ENCODE results near the gene DMAP1.

Gene DMAP1

DNA sequence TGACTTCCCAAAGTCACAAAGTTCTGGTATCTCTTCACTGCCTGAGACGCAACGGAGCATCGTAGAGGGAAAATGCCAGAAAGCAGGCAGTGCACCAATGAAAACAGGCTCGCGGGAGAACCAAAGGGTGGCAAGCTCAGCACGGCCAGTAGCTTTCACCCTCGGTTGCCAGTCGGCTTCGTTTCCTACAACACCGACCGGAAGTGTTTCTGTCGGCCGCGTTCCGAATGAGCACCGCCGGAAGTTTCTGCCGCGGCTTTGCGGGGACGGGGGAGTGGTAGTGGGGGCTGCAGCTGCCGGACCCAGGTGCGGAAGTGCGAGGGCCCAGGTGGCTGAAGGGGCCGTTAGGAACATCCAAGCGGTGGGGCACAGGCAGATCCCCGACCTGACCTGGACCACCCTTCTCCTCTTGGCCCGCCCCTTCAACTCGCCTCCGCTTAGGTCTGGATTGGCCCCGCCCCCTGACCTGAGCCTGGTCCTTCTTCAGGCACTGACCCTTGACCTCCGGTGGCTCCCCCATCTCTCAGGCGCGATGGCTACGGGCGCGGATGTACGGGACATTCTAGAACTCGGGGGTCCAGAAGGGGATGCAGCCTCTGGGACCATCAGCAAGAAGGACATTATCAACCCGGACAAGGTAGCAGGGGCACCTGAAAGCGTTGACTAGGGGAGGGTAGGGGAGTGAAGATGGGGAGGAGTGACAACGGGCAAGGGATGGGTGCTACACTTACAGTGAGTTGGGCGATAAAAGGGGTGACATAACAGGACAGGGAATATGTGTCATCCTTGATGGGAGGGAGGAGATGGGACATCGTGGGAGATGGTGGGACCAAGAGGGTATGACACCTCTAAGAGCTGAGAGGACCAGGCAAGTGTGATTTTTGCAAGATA, at the start of gene DMAP1 (continued):
- TF ChIP-seq, protein P1, sequence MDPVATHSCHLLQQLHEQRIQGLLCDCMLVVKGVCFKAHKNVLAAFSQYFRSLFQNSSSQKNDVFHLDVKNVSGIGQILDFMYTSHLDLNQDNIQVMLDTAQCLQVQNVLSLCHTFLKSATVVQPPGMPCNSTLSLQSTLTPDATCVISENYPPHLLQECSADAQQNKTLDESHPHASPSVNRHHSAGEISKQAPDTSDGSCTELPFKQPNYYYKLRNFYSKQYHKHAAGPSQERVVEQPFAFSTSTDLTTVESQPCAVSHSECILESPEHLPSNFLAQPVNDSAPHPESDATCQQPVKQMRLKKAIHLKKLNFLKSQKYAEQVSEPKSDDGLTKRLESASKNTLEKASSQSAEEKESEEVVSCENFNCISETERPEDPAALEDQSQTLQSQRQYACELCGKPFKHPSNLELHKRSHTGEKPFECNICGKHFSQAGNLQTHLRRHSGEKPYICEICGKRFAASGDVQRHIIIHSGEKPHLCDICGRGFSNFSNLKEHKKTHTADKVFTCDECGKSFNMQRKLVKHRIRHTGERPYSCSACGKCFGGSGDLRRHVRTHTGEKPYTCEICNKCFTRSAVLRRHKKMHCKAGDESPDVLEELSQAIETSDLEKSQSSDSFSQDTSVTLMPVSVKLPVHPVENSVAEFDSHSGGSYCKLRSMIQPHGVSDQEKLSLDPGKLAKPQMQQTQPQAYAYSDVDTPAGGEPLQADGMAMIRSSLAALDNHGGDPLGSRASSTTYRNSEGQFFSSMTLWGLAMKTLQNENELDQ (tag by site-specific recombination; IDR thresholded peaks at IDR 0.05; ENCODE audit: low read depth) = no peak
- TF ChIP-seq ZNF350 (tag by site-specific recombination; IDR thresholded peaks at IDR 0.05) (peak; percentile 72), ZNF2 (tag by site-specific recombination; IDR thresholded peaks at IDR 0.05) (peak; percentile 99), ZFP41 (tag by site-specific recombination; IDR thresholded peaks at IDR 0.05; ENCODE audit: borderline replicate concordance) (no peak; the same call in 1 of the 2 replicates), PBX3 (CRISPR knock-in tag; IDR thresholded peaks at IDR 0.05) (peak; percentile 72; the same call in 1 of the 2 replicates), SETDB1 (IDR thresholded peaks at IDR 0.05; ENCODE audit: insufficient read length, low read length) (no peak), ZNF140 (tag by site-specific recombination; IDR thresholded peaks at IDR 0.05) (no peak), ZFP69B (tag by site-specific recombination; IDR thresholded peaks at IDR 0.05) (peak; percentile 94), KLF1 (tag by site-specific recombination; IDR thresholded peaks at IDR 0.05) (peak; percentile 77), SP7 (tag by site-specific recombination; IDR thresholded peaks at IDR 0.05) (peak; percentile 95), ZBTB1 (tag by site-specific recombination; IDR thresholded peaks at IDR 0.05) (peak; percentile 61; the same call in 1 of the 2 replicates), ZNF600 (tag by site-specific recombination; IDR thresholded peaks at IDR 0.05) (peak; percentile 59; the same call in 1 of the 2 replicates)
- TF ChIP-seq, protein P2, sequence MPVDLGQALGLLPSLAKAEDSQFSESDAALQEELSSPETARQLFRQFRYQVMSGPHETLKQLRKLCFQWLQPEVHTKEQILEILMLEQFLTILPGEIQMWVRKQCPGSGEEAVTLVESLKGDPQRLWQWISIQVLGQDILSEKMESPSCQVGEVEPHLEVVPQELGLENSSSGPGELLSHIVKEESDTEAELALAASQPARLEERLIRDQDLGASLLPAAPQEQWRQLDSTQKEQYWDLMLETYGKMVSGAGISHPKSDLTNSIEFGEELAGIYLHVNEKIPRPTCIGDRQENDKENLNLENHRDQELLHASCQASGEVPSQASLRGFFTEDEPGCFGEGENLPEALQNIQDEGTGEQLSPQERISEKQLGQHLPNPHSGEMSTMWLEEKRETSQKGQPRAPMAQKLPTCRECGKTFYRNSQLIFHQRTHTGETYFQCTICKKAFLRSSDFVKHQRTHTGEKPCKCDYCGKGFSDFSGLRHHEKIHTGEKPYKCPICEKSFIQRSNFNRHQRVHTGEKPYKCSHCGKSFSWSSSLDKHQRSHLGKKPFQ (tag by site-specific recombination; IDR thresholded peaks at IDR 0.05) = peak; percentile 66; the same call in 1 of the 2 replicates

DNA sequence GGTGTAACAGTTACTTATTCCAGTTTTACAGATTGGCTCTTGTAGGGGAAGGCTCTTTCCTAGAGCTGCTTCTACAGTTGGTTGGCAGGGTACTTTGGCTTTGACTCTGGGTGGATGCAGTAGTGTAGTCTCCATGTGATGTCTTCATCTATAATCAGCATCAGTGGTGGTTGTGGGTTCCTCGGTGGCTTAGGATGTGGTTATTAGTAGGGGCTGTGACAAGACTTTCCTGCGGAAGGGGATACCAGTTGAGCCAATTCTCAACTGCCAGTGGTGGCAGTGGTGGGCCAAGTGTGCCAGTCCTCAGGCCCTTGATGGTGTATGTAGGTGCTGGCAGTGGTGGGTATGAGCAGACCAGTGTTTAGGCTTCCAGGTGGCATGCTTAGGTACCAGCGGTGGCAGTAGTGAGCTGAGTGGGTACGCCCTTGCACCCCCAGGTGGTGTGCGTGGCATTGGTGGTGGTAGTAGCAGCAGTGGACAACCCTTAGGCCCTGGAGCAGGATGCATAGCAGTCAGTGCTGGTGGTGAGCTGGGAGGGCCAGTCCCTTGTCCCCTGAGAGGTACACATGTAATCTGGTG, 44.7 kb upstream of the DMAP1 start:
- H3K9me3 ChIP-seq (ENCODE audit: control insufficient read depth, insufficient read depth, low read depth, low read length) = no peaks in the 10 kb centered on the region
- no peak overlapping the region for H3K27ac ChIP-seq (ENCODE audit: extremely low read depth, low read depth, low read length)
- H3K4me1 ChIP-seq (ENCODE audit: control insufficient read depth, insufficient read depth, low read length) = no peaks in the 10 kb centered on the region
- H3K4me3 ChIP-seq (ENCODE audit: low read depth, low read length) = no peak overlapping the region
- H3K36me3 ChIP-seq (ENCODE audit: control insufficient read depth in 2 of 2, insufficient read depth in 1 of 2, low read length in 2 of 2) = no peaks in the 10 kb centered on the region
- ChIA-PET CTCF (interaction anchor here (0.6 kb wide), 1 partner anchor 563 kb away, joined by 3 read pairs; no protein-coding TSS in a partner anchor), POLR2A (no interaction called here)
- TF ChIP-seq REPIN1 (tag by site-specific recombination; IDR thresholded peaks at IDR 0.05; ENCODE audit: low read depth) = no peak
- TF ChIP-seq, protein P3, sequence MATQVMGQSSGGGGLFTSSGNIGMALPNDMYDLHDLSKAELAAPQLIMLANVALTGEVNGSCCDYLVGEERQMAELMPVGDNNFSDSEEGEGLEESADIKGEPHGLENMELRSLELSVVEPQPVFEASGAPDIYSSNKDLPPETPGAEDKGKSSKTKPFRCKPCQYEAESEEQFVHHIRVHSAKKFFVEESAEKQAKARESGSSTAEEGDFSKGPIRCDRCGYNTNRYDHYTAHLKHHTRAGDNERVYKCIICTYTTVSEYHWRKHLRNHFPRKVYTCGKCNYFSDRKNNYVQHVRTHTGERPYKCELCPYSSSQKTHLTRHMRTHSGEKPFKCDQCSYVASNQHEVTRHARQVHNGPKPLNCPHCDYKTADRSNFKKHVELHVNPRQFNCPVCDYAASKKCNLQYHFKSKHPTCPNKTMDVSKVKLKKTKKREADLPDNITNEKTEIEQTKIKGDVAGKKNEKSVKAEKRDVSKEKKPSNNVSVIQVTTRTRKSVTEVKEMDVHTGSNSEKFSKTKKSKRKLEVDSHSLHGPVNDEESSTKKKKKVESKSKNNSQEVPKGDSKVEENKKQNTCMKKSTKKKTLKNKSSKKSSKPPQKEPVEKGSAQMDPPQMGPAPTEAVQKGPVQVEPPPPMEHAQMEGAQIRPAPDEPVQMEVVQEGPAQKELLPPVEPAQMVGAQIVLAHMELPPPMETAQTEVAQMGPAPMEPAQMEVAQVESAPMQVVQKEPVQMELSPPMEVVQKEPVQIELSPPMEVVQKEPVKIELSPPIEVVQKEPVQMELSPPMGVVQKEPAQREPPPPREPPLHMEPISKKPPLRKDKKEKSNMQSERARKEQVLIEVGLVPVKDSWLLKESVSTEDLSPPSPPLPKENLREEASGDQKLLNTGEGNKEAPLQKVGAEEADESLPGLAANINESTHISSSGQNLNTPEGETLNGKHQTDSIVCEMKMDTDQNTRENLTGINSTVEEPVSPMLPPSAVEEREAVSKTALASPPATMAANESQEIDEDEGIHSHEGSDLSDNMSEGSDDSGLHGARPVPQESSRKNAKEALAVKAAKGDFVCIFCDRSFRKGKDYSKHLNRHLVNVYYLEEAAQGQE (tag by site-specific recombination; IDR thresholded peaks at IDR 0.05) = no peak
- TF ChIP-seq ZNF133 (tag by site-specific recombination; IDR thresholded peaks at IDR 0.05) = no peak
- no peak for TF ChIP-seq ZNF623 (tag by site-specific recombination; IDR thresholded peaks at IDR 0.05)
- TF ChIP-seq ZNF433 (tag by site-specific recombination; IDR thresholded peaks at IDR 0.05; ENCODE audit: low read depth) = no peak
- no peak for TF ChIP-seq ZNF211 (tag by site-specific recombination; IDR thresholded peaks at IDR 0.05; ENCODE audit: low read depth)
- TF ChIP-seq, protein P4, sequence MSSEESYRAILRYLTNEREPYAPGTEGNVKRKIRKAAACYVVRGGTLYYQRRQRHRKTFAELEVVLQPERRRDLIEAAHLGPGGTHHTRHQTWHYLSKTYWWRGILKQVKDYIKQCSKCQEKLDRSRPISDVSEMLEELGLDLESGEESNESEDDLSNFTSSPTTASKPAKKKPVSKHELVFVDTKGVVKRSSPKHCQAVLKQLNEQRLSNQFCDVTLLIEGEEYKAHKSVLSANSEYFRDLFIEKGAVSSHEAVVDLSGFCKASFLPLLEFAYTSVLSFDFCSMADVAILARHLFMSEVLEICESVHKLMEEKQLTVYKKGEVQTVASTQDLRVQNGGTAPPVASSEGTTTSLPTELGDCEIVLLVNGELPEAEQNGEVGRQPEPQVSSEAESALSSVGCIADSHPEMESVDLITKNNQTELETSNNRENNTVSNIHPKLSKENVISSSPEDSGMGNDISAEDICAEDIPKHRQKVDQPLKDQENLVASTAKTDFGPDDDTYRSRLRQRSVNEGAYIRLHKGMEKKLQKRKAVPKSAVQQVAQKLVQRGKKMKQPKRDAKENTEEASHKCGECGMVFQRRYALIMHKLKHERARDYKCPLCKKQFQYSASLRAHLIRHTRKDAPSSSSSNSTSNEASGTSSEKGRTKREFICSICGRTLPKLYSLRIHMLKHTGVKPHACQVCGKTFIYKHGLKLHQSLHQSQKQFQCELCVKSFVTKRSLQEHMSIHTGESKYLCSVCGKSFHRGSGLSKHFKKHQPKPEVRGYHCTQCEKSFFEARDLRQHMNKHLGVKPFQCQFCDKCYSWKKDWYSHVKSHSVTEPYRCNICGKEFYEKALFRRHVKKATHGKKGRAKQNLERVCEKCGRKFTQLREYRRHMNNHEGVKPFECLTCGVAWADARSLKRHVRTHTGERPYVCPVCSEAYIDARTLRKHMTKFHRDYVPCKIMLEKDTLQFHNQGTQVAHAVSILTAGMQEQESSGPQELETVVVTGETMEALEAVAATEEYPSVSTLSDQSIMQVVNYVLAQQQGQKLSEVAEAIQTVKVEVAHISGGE (tag by site-specific recombination; conservative IDR thresholded peaks at IDR 0.05; ENCODE audit: low read depth) = no peak
- no peak for TF ChIP-seq ZFP3 (tag by site-specific recombination; IDR thresholded peaks at IDR 0.05; ENCODE audit: low read depth)
- TF ChIP-seq ZNF530 (tag by site-specific recombination; IDR thresholded peaks at IDR 0.05; ENCODE audit: low read depth) = no peak
- no peak for TF ChIP-seq ZNF423 (tag by site-specific recombination; IDR thresholded peaks at IDR 0.05)

All from HEK293 (cell line).